ENCODE results near the gene BLTP2. TPM values are rescaled to one million over a fixed set of nuclear protein-coding genes. Genes with fewer than 3 reads are reported as not detected.

Gene BLTP2
- total RNA-seq, 1 experiment from 2014 or later: 140 TPM

DNA sequence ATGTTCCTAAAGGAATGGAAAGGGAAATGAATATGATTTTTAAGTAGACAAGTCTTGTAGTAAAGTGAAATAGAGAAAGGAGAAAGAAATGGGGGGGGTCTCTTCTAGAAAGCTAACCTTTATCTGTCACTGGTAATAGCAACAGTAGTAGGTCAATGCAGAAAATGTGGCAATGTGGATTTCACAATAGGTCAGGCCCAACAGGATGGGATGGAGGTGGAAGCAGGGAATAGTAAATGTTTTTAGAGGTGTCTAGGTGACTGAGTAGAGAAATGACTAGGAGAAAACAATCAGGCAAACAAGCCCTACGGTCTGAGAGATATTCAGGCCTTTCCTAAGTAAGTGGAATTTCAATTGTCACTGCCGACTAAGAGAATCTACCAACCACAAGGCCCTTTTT is 24.9 kb downstream of the BLTP2 start:
- POLR2A ChIA-PET: no interaction called here
- intact Hi-C loops (cut with micrococcal nuclease): no loop called here
- no TSS peak for BruUV-seq (replicated peaks)
- Histone ChIP-seq H3K27me3 (ENCODE audit: insufficient read depth, low read length) (no peaks in the 10 kb centered on the region), H3K4me3 (replicated peaks in 1 of 2; ENCODE audit: low read depth in 1 of 2, low read length in 2 of 2) (no peak overlapping the region), H3K79me2 (ENCODE audit: insufficient read depth, low read length) (no peaks in the 10 kb centered on the region), H3K4me1 (ENCODE audit: control insufficient read depth in 1 of 2, insufficient read depth in 2 of 2, low read length in 2 of 2) (no peaks in the 10 kb centered on the region), H2AFZ (ENCODE audit: low read depth, low read length, poor library complexity, severe bottlenecking) (no peak overlapping the region), H3K9ac (ENCODE audit: low read length) (no peak overlapping the region), H3K4me2 (ENCODE audit: low read length) (no peak overlapping the region), H3K9me2 (ENCODE audit: insufficient read depth) (no peaks in the 10 kb centered on the region), H3K36me3 (ENCODE audit: control insufficient read depth in 1 of 2, insufficient read depth in 2 of 2, low read length in 2 of 2) (peaks cover 84 to 91% of the 10 kb centered on the region in 2 experiments), H4K20me1 (ENCODE audit: insufficient read depth) (no peaks in the 10 kb centered on the region), H3K9me3 (ENCODE audit: control insufficient read depth in 1 of 2, insufficient read depth in 1 of 2, low read depth in 1 of 2, low read length in 2 of 2) (no peaks in the 10 kb centered on the region), H3K27ac (ENCODE audit: low read depth, low read length) (no peak overlapping the region)
- no peak for DNase-seq (ENCODE audit: low read depth, low spot score)
- no peak for TF ChIP-seq RAD21 (IDR thresholded peaks at IDR 0.05; ENCODE audit: low read depth)
- TF ChIP-seq ZFX (IDR thresholded peaks at IDR 0.05): no peak
- TF ChIP-seq, protein P1, sequence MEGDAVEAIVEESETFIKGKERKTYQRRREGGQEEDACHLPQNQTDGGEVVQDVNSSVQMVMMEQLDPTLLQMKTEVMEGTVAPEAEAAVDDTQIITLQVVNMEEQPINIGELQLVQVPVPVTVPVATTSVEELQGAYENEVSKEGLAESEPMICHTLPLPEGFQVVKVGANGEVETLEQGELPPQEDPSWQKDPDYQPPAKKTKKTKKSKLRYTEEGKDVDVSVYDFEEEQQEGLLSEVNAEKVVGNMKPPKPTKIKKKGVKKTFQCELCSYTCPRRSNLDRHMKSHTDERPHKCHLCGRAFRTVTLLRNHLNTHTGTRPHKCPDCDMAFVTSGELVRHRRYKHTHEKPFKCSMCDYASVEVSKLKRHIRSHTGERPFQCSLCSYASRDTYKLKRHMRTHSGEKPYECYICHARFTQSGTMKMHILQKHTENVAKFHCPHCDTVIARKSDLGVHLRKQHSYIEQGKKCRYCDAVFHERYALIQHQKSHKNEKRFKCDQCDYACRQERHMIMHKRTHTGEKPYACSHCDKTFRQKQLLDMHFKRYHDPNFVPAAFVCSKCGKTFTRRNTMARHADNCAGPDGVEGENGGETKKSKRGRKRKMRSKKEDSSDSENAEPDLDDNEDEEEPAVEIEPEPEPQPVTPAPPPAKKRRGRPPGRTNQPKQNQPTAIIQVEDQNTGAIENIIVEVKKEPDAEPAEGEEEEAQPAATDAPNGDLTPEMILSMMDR (IDR thresholded peaks at IDR 0.05 in 2 of 3, conservative IDR thresholded peaks at IDR 0.05 in 1 of 3; ENCODE audit: borderline replicate concordance in 1 of 3, insufficient read depth in 1 of 3, low read depth in 2 of 3, low read length in 2 of 3): no peak
- no peak for TF ChIP-seq CEBPB (IDR thresholded peaks at IDR 0.05; ENCODE audit: low read depth)
- no peak for TF ChIP-seq POLR2AphosphoS5 (IDR thresholded peaks at IDR 0.05; ENCODE audit: low read depth, low read length)
- TF ChIP-seq POLR2A (IDR thresholded peaks at IDR 0.05; ENCODE audit: borderline replicate concordance, extremely low read depth, insufficient read depth, insufficient read length): no peak
- TF ChIP-seq TCF7L2 (IDR thresholded peaks at IDR 0.05; ENCODE audit: borderline replicate concordance, extremely low read depth, insufficient read depth, insufficient read length): no peak
- no peak for TF ChIP-seq CBX3 (IDR thresholded peaks at IDR 0.05; ENCODE audit: low read depth)
- TF ChIP-seq ELF1 (IDR thresholded peaks at IDR 0.05; ENCODE audit: borderline replicate concordance, low read depth): no peak
- no peak for TF ChIP-seq SRF (IDR thresholded peaks at IDR 0.05; ENCODE audit: low read depth)
- TF ChIP-seq, protein P2, sequence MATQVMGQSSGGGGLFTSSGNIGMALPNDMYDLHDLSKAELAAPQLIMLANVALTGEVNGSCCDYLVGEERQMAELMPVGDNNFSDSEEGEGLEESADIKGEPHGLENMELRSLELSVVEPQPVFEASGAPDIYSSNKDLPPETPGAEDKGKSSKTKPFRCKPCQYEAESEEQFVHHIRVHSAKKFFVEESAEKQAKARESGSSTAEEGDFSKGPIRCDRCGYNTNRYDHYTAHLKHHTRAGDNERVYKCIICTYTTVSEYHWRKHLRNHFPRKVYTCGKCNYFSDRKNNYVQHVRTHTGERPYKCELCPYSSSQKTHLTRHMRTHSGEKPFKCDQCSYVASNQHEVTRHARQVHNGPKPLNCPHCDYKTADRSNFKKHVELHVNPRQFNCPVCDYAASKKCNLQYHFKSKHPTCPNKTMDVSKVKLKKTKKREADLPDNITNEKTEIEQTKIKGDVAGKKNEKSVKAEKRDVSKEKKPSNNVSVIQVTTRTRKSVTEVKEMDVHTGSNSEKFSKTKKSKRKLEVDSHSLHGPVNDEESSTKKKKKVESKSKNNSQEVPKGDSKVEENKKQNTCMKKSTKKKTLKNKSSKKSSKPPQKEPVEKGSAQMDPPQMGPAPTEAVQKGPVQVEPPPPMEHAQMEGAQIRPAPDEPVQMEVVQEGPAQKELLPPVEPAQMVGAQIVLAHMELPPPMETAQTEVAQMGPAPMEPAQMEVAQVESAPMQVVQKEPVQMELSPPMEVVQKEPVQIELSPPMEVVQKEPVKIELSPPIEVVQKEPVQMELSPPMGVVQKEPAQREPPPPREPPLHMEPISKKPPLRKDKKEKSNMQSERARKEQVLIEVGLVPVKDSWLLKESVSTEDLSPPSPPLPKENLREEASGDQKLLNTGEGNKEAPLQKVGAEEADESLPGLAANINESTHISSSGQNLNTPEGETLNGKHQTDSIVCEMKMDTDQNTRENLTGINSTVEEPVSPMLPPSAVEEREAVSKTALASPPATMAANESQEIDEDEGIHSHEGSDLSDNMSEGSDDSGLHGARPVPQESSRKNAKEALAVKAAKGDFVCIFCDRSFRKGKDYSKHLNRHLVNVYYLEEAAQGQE (IDR thresholded peaks at IDR 0.05; ENCODE audit: low read depth): no peak
- TF ChIP-seq, protein P3, sequence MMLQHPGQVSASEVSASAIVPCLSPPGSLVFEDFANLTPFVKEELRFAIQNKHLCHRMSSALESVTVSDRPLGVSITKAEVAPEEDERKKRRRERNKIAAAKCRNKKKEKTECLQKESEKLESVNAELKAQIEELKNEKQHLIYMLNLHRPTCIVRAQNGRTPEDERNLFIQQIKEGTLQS (IDR thresholded peaks at IDR 0.05): no peak
- no peak for TF ChIP-seq YY1 (IDR thresholded peaks at IDR 0.05; ENCODE audit: extremely low read depth, insufficient replicate concordance, low read depth, low read length)
- TF ChIP-seq ZNF274 (IDR thresholded peaks at IDR 0.05; ENCODE audit: low read depth, low read length): no peak
- TF ChIP-seq, protein P4, sequence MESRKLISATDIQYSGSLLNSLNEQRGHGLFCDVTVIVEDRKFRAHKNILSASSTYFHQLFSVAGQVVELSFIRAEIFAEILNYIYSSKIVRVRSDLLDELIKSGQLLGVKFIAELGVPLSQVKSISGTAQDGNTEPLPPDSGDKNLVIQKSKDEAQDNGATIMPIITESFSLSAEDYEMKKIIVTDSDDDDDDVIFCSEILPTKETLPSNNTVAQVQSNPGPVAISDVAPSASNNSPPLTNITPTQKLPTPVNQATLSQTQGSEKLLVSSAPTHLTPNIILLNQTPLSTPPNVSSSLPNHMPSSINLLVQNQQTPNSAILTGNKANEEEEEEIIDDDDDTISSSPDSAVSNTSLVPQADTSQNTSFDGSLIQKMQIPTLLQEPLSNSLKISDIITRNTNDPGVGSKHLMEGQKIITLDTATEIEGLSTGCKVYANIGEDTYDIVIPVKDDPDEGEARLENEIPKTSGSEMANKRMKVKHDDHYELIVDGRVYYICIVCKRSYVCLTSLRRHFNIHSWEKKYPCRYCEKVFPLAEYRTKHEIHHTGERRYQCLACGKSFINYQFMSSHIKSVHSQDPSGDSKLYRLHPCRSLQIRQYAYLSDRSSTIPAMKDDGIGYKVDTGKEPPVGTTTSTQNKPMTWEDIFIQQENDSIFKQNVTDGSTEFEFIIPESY (IDR thresholded peaks at IDR 0.05; ENCODE audit: extremely low read depth, insufficient replicate concordance, low read length): no peak
- TF ChIP-seq, protein P5, sequence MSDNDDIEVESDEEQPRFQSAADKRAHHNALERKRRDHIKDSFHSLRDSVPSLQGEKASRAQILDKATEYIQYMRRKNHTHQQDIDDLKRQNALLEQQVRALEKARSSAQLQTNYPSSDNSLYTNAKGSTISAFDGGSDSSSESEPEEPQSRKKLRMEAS (IDR thresholded peaks at IDR 0.05): no peak
- TF ChIP-seq EGR1 (IDR thresholded peaks at IDR 0.05; ENCODE audit: low read depth): no peak
- TF ChIP-seq SIN3A (IDR thresholded peaks at IDR 0.05; ENCODE audit: low read depth): no peak
- no peak for TF ChIP-seq FOSL1 (IDR thresholded peaks at IDR 0.05; ENCODE audit: low read depth)
- RAD21 ChIA-PET (ENCODE audit: low non-redundant PET in 1 of 2, low total read pairs in 2 of 2, uncharacterized antibody in 2 of 2, unreplicated experiment in 2 of 2): no interaction called here
- no peak for ATAC-seq
- CTCF ChIA-PET: no interaction called here

Data from HCT116 (cell line).